IMR-90 (cell line): Measurements from ENCODE around the gene PPFIBP2. TPM values are rescaled to one million over a fixed set of nuclear protein-coding genes. Genes with fewer than 3 reads are reported as not detected.

Source experiments
- ATAC-seq: fragments of 200-7000 bp; cut with Tn5 transposase; 2 replicates; pipeline ENCODE4 v1.9.1; 2020; ENCODE audit warnings: low read depth, mild to moderate bottlenecking, moderate library complexity
- BruUV-seq: library from RNA; stranded (reverse); fragments of 400-500 nt; replicated peaks from 2 replicates; lab custom pipeline; 2021; lab: Mats Ljungman, UMichigan
- CTCF ChIA-PET: fragments of 300-600 bp; formaldehyde crosslinking; extraction: SDS; loops from one replicate; lab custom pipeline; 2021; ENCODE audit warnings: antibody characterized with exemption; lab: Yijun Ruan, JAX
- POLR2A ChIA-PET: fragments of 300-600 bp; sonication (Branson Sonifier 250); formaldehyde crosslinking; loops from one replicate; lab custom pipeline; 2022; ENCODE audit warnings: antibody characterized with exemption; ENCODE audit not compliant: unreplicated experiment; lab: Charles Lee
- DNase-seq: peaks from one replicate; pipeline ENCODE4 v3.0.0; 2013
- H2AFZ ChIP-seq: replicated peaks from 2 replicates; pipeline ENCODE3; 2013; ENCODE audit warnings: low read length, mild to moderate bottlenecking; ENCODE audit not compliant: poor library complexity
- H2AK5ac ChIP-seq: 2 replicates; pipeline ENCODE4 v1.6.1; 2013; ENCODE audit warnings: low read depth, low read length, inconsistent platforms
- H2AK9ac ChIP-seq: replicated peaks from 2 replicates; pipeline ENCODE3; 2013; ENCODE audit warnings: mild to moderate bottlenecking, low read depth, low read length, moderate library complexity; ENCODE audit not compliant: poor library complexity
- H2BK120ac ChIP-seq: 2 replicates; pipeline ENCODE4 v1.6.1; 2013; ENCODE audit warnings: low read depth, low read length, inconsistent platforms
- H2BK15ac ChIP-seq: 3 replicates; pipeline ENCODE4 v1.6.1; 2013; ENCODE audit warnings: low read depth, low read length, inconsistent platforms
- H2BK20ac ChIP-seq: 2 replicates; pipeline ENCODE4 v1.6.1; 2013; ENCODE audit warnings: low read depth, mild to moderate bottlenecking, inconsistent platforms, low read length, moderate library complexity
- H2BK5ac ChIP-seq: 2 replicates; pipeline ENCODE4 v1.6.1; 2013; ENCODE audit warnings: mild to moderate bottlenecking, low read depth, low read length, inconsistent platforms; ENCODE audit not compliant: poor library complexity, severe bottlenecking
- H3K14ac ChIP-seq: replicated peaks from 2 replicates; pipeline ENCODE4 v1.6.1; 2013; ENCODE audit warnings: low read depth, low read length, inconsistent platforms
- H3K18ac ChIP-seq: 2 replicates; pipeline ENCODE4 v1.6.1; 2013; ENCODE audit warnings: low read depth, low read length, control low read depth
- H3K23ac ChIP-seq: 2 replicates; pipeline ENCODE4 v1.6.1; 2013; ENCODE audit warnings: low read depth, low read length, inconsistent platforms
- H3K27ac ChIP-seq: 2 replicates; pipeline ENCODE4 v1.5.1; 2013; ENCODE audit warnings: mild to moderate bottlenecking, control low read depth, low read length; ENCODE audit not compliant: insufficient read depth
- H3K27me3 ChIP-seq: 2 replicates; pipeline ENCODE4 v1.6.1; 2013; ENCODE audit warnings: low read length; ENCODE audit not compliant: control insufficient read depth, insufficient read depth
- H3K36me3 ChIP-seq: 2 replicates; pipeline ENCODE4 v1.6.1; 2013; ENCODE audit warnings: low read length, mixed read lengths; ENCODE audit not compliant: control insufficient read depth, insufficient read depth
- H3K4ac ChIP-seq: 2 replicates; pipeline ENCODE4 v1.6.1; 2013; ENCODE audit warnings: low read depth, low read length, inconsistent platforms
- H3K4me1 ChIP-seq: 2 replicates; pipeline ENCODE4 v1.6.1; 2013; ENCODE audit warnings: low read length, mixed read lengths; ENCODE audit not compliant: control insufficient read depth, insufficient read depth
- H3K4me2 ChIP-seq: 2 replicates; pipeline ENCODE4 v1.6.1; 2013; ENCODE audit warnings: low read depth, mild to moderate bottlenecking, control low read depth, low read length, moderate library complexity
- H3K4me3 ChIP-seq: 2 replicates; pipeline ENCODE4 v1.5.1; 2013; ENCODE audit warnings: low read depth, mild to moderate bottlenecking, control low read depth, low read length, moderate library complexity; ENCODE audit not compliant: insufficient read depth
- H3K56ac ChIP-seq: 2 replicates; pipeline ENCODE4 v1.6.1; 2013; ENCODE audit warnings: low read length, inconsistent platforms; ENCODE audit not compliant: insufficient read depth; ENCODE audit errors: extremely low read depth
- H3K79me1 ChIP-seq, 2 experiments: 2 replicates each; pipeline ENCODE4 v1.6.1; 2013; ENCODE audit warnings: low read length in 2 of 2, inconsistent platforms in 1 of 2, low read depth in 1 of 2
- H3K9ac ChIP-seq: 2 replicates; pipeline ENCODE4 v1.6.1; 2013; ENCODE audit warnings: low read depth, low read length, control low read depth
- H3K9me1 ChIP-seq: 2 replicates; pipeline ENCODE4 v1.6.1; 2013; ENCODE audit warnings: low read length, inconsistent platforms; ENCODE audit not compliant: insufficient read depth
- H3K9me3 ChIP-seq: 2 replicates; pipeline ENCODE4 v1.6.1; 2013; ENCODE audit warnings: low read length; ENCODE audit not compliant: control insufficient read depth, insufficient read depth
- H4K20me1 ChIP-seq: 2 replicates; pipeline ENCODE4 v1.6.1; 2013; ENCODE audit warnings: low read length, inconsistent platforms; ENCODE audit not compliant: insufficient read depth
- H4K5ac ChIP-seq: 2 replicates; pipeline ENCODE4 v1.6.1; 2013; ENCODE audit warnings: mild to moderate bottlenecking, low read depth, low read length, control low read depth
- H4K8ac ChIP-seq, 2 experiments: 2 replicates each; pipeline ENCODE4 v1.6.1; 2013; ENCODE audit warnings: low read depth in 2 of 2, low read length in 2 of 2, control low read depth in 1 of 2, inconsistent platforms in 1 of 2
- H4K91ac ChIP-seq: 2 replicates; pipeline ENCODE4 v1.6.1; 2013; ENCODE audit warnings: low read depth, low read length, inconsistent platforms; ENCODE audit not compliant: insufficient read depth
- MAFK ChIP-seq: IDR thresholded peaks from 2 replicates; pipeline ENCODE4 v1.6.1; 2012; ENCODE audit warnings: low read depth, low read length, improper control_type of control experiment
- MXI1 ChIP-seq: IDR thresholded peaks from 2 replicates; pipeline ENCODE4 v1.6.1; 2012; ENCODE audit warnings: low read depth, mild to moderate bottlenecking, low read length, moderate library complexity, borderline replicate concordance
- RAD21 ChIP-seq: IDR thresholded peaks from 2 replicates; pipeline ENCODE4 v1.6.1; 2012; ENCODE audit warnings: low read length, improper control_type of control experiment
- SMC3 ChIP-seq: fragments of 150-350 bp; IDR thresholded peaks from 2 replicates; pipeline ENCODE4 v1.6.1; 2016; ENCODE audit warnings: low read depth, mild to moderate bottlenecking, antibody characterized with exemption, low read length, moderate library complexity
- WGBS, 2 experiments: methylation state at CpG; one replicate each; pipeline versions ENCODE4 v1.1.5 to v1.1.7; 2013; ENCODE audit warnings: missing lambda C conversion rate in 2 of 2; ENCODE audit not compliant: insufficient read length in 1 of 2; ENCODE audit errors: extremely low coverage in 2 of 2; 5-methylcytosine and 5-hydroxymethylcytosine counted together
- dilution Hi-C: fragments of 300-500 bp; cut with HindIII; formaldehyde crosslinking; loops from one replicate; pipeline ENCODE4 v1.14.3; 2018; ENCODE audit warnings: low sequenced_read_pairs; ENCODE audit not compliant: unreplicated experiment
- in situ Hi-C: fragments of 300-500 bp; cut with MboI; formaldehyde crosslinking; loops from 3 replicates; pipeline ENCODE4 v1.14.3; 2019; ENCODE audit warnings: low sequenced_read_pairs, inconsistent platforms, mixed read lengths
- intact Hi-C: fragments of 100-400 bp; cut with micrococcal nuclease; formaldehyde crosslinking; loops from 2 replicates; pipeline ENCODE4 v1.10.0; 2022
- polyA plus RNA-seq, 3 experiments: library from polyadenylated mRNA; depleted of rRNA; stranded (reverse); fragments of >200 nt; gene quantifications; 2 replicates each; pipeline ENCODE4 v1.2.3, GENCODE V29; 2012; ENCODE audit warnings: low replicate concordance in 1 of 3
- total RNA-seq: library from RNA; depleted of rRNA; stranded (reverse); fragments of >200 nt; gene quantifications from 2 replicates; pipeline ENCODE4 v1.2.3, GENCODE V29; 2012
- TF ChIP-seq, protein P1 (sequence below): conservative IDR thresholded peaks from 2 replicates; pipeline ENCODE4 v1.5.1; 2012; ENCODE audit warnings: mild to moderate bottlenecking, low read depth, low read length, improper control_type of control experiment

PPFIBP2 gene
- total and polyA plus RNA-seq, 2 of the 4 experiments (the other 2 are of a cell fraction): 6.0 to 11.8 TPM

- Histone ChIP-seq H4K20me1 (no peaks in the 10 kb centered on the region), H2AK9ac (no peak overlapping the region), H3K9me1 (no peaks in the 10 kb centered on the region), H3K79me1 (no peaks in the 10 kb centered on the region), H3K4ac (no peak overlapping the region), H3K4me1 (0 out of 2 replicates have a peak, but pooled peaks cover 2% of the 10 kb centered on the region), H4K5ac (no peak overlapping the region), H3K18ac (no peak overlapping the region), H2BK5ac (no peak overlapping the region), H4K91ac (no peak overlapping the region), H3K4me3 (no peak overlapping the region), H4K8ac (no peak overlapping the region), H2BK20ac (no peak overlapping the region), H3K23ac (no peak overlapping the region), H2BK120ac (no peak overlapping the region), H2AFZ (peak overlapping the region; percentile 5), H3K56ac (no peak overlapping the region), H2AK5ac (no peak overlapping the region), H3K36me3 (no peaks in the 10 kb centered on the region), H2BK15ac (no peak overlapping the region), H3K14ac (no peak overlapping the region), H3K9ac (no peak overlapping the region), H3K4me2 (no peak overlapping the region; the same call in 1 of the 2 replicates), H3K9me3 (no peaks in the 10 kb centered on the region), H3K27me3 (peaks cover 13% of the 10 kb centered on the region), H3K27ac (no peak overlapping the region)
- no TSS peak for BruUV-seq
- intact Hi-C loops: loop anchor here (5.0 kb wide), 1 partner anchor 293 kb away; the partner anchor contains the start of gene EIF3F
- in situ Hi-C loops: loop anchor here (25.0 kb wide), 2 partner anchors 393 to 582 kb away; partner anchors contain the start of gene TUB
- ATAC-seq: no peak
- no peak for DNase-seq
- dilution Hi-C loops: no loop called here
- no peak for TF ChIP-seq MAFK
- TF ChIP-seq, protein P1, sequence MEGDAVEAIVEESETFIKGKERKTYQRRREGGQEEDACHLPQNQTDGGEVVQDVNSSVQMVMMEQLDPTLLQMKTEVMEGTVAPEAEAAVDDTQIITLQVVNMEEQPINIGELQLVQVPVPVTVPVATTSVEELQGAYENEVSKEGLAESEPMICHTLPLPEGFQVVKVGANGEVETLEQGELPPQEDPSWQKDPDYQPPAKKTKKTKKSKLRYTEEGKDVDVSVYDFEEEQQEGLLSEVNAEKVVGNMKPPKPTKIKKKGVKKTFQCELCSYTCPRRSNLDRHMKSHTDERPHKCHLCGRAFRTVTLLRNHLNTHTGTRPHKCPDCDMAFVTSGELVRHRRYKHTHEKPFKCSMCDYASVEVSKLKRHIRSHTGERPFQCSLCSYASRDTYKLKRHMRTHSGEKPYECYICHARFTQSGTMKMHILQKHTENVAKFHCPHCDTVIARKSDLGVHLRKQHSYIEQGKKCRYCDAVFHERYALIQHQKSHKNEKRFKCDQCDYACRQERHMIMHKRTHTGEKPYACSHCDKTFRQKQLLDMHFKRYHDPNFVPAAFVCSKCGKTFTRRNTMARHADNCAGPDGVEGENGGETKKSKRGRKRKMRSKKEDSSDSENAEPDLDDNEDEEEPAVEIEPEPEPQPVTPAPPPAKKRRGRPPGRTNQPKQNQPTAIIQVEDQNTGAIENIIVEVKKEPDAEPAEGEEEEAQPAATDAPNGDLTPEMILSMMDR: no peak
- TF ChIP-seq MXI1: no peak
- no peak for TF ChIP-seq SMC3
- no peak for TF ChIP-seq RAD21
- ChIA-PET CTCF (interaction anchor here (0.7 to 1.8 kb wide), 9 partner anchors 9 to 596 kb away, joined by 3 to 11 read pairs (median 4); no protein-coding TSS in a partner anchor), POLR2A (no interaction called here)
- WGBS, 2 experiments: no CpG with 5 or more reads among the region's 3 CpGs
Observed at GRCh38 chr11:7694235-7694634, 180.4 kb downstream of the PPFIBP2 start.
